HG03558 (cell line): ENCODE data around the gene AK9.

ENCODE experiments used
- ATAC-seq: cut with Tn5 transposase; IDR thresholded peaks from one replicate; pipeline ENCODE4 v1.9.1; 2021; ENCODE audit warnings: moderate number of reproducible peaks; ENCODE audit not compliant: unreplicated experiment; ENCODE audit errors: extremely low read depth

The AK9 gene

DNA sequence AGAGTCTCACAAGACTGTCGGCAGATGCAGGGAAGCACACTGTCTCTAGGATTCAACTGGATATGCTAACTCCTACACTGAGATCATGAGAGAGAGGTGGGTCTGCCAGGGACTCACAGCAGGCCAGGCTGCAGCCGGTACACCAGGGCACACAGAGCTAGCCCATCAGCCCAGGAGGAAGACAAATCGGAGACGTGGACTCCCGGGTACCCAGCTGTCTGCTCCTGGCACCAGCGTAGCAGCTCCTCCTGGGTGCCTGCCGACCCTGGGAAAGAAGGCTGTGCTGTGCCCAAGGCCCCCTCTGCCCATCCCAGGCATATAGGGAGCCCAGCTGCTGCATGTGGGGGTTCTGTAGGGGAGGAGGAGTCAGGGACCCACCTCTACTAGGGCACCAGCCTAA is 242.4 kb downstream of the AK9 start:
- ATAC-seq: no peak

DNA sequence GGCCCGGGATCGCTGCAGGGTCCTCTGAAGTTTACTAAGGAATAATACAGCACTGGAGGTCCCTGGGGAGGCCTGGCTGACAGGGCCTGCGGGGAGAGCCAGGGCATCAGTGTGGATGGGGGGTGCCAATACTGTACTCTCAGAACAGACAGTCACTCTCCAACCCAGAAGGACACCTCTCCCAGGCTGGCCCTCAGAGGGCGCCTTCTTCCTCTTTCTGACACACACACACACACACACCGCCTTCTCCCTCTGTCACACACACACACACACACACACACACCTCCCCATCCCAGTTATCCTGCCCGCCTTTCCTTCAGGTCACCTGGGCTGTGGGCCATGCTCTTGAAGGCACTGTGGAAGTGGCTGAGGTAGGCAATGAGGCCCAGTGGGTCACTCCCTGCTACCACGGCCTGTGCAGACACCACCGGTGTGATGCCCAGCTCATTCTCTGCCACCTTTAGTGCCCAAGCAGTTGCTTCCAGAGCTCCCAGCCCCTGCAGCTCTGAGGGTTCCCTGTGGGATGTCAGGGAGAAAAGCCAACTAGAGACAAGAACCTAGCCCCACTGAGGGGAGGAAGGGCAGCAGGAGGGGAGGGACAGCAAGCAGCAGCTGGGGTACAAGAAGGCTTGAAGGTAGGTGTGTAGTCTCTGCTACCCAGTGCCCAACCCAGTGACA is 243.0 kb downstream of the AK9 start:
- no peak for ATAC-seq

DNA sequence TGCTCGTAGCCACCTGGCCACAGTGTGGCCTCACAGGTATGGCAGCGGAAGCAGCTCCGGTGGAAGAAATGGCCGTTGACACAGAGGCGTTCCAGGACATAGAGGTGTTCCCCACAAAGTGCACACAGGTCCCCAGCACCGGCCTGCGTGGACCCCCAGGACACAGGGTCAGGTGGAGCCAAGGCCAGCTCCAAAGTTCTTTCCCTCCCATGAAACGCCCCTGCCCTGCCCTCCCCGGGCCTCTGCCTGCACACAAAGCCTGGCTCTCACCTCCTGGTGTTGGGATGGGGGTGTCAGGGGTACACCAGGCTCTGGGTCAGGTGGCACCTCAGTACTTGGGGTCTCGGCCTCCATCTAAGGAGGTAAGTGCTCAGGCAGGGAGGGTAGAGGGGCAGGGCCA is 243.9 kb downstream of the AK9 start:
- ATAC-seq: no peak

DNA sequence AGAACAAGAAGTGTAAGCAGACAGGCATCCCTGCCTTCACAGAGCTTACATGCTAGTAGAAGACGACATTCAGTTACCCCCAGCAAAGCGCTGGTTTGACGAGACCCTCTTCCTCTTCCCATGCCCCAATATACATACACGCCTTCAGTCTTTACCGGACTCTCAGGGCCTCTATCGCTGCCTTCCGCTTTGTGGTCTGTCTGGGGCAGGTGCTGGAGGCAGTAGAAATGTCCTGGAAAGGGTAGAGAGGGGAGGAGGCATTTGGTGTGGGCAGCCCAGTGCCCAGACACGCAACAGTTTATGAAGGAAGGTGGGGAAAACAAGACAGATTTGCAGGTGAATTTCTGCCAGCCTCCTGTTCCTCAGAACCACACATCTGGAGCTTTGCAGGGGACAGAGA is 244.5 kb downstream of the AK9 start:
- no peak for ATAC-seq

DNA sequence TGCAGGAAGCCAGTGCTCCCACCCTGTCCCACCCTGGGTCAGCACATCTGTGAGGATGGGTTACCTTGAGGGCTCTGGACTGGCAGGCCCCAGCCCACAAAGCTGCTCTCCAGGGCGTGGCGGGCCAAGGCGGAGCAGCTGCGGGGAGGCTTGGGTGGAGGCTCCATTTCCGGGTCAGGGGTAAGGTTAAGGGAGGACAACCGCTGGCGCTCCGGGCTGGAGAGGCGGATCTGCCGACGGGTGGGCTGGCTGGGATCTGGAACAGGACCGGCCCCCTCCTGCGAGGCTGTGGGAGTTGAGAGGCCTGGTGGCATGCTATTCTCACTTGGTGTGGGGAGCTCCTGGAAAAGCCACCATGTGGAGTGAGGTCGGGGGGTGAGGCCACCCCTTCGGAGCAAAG is 244.9 kb downstream of the AK9 start:
- no peak for ATAC-seq

DNA sequence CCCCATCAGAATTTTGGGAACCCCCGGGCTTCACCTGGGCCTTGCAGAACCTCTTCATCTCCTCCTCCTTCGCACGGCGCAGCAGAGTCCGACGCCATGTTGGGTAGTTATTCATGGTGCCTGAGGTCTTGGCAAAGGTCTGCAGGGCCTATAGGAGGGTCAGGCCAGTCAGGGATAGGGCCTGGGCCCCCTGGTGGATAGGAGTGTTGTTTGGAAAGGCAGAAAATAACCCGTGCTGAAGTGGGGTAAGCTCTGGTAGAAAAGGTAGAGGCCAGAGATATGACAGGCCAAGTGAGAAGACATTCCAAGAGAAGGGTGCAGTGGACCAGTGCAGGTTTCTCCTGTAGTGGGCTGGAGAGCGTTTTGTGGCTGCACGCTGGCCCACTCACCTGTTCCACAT is 245.6 kb downstream of the AK9 start:
- no peak for ATAC-seq

DNA sequence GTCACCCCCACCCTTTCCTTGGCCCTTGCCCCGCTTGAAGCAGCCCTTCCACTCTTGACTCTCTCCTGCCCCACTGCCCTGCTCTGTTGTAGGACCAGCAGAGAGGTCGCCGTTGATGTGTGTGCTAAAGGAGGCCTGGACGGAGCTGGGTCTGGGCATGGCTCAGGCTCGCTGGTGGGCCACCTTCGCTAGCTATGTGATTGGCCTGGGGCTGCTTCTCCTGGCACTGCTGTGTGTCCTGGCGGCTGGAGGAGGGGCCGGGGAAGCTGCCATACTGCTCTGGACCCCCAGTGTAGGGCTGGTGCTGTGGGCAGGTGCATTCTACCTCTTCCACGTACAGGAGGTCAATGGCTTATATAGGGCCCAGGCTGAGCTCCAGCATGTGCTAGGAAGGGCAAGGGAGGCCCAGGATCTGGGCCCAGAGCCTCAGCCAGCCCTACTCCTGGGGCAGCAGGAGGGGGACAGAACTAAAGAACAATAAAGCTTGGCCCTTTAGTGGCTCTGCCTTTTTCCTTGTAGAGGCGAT is 247.5 kb downstream of the AK9 start:
- ATAC-seq: no peak
